Fibroblast of lung (primary cell): Measurements from ENCODE around the gene EPAS1. TPM values are rescaled to one million over a fixed set of nuclear protein-coding genes. Genes with fewer than 3 reads are reported as not detected.

ENCODE experiments used
- DNase-seq, 2 donors: peaks; one replicate each; pipeline versions ENCODE4 v3.0.0 to v3.0.0-alpha.2; 2010; ENCODE audit warnings: low read depth in 2 of 2
- H2AFZ ChIP-seq: 2 replicates; pipeline ENCODE4 v1.5.1; 2012; ENCODE audit warnings: low read length, control low read depth, inconsistent platforms
- H3K27ac ChIP-seq: 2 replicates; pipeline ENCODE4 v1.5.1; 2011; ENCODE audit warnings: low read length, control low read depth; ENCODE audit not compliant: insufficient read depth
- H3K27me3 ChIP-seq: 2 replicates; pipeline ENCODE4 v1.5.1; 2011; ENCODE audit warnings: mild to moderate bottlenecking, low read length; ENCODE audit not compliant: control insufficient read depth, insufficient read depth
- H3K36me3 ChIP-seq: 2 replicates; pipeline ENCODE4 v1.5.1; 2011; ENCODE audit warnings: low read length; ENCODE audit not compliant: control insufficient read depth, insufficient read depth
- H3K4me1 ChIP-seq: 2 replicates; pipeline ENCODE4 v1.5.1; 2011; ENCODE audit warnings: low read length; ENCODE audit not compliant: control insufficient read depth, insufficient read depth; ENCODE audit errors: extremely low read depth
- H3K4me2 ChIP-seq: 2 replicates; pipeline ENCODE4 v1.5.1; 2011; ENCODE audit warnings: low read length, control low read depth; ENCODE audit not compliant: insufficient read depth; ENCODE audit errors: extremely low read depth
- H3K4me3 ChIP-seq, 4 experiments: fragments of 200-600 bp in 1 of 4; sonication (generic) in 1 of 4; replicated peaks in 1 of 4; 2 replicates each; pipeline ENCODE4 v1.5.1; 2011 to 2016; ENCODE audit warnings: low read length in 4 of 4, low read depth in 3 of 4, mild to moderate bottlenecking in 3 of 4, control low read depth in 2 of 4, inconsistent platforms in 1 of 4, mixed read lengths in 1 of 4; ENCODE audit not compliant: insufficient read depth in 1 of 4; ENCODE audit errors: control extremely low read depth in 1 of 4
- H3K79me2 ChIP-seq: 2 replicates; pipeline ENCODE4 v1.5.1; 2012; ENCODE audit warnings: mild to moderate bottlenecking, low read length, inconsistent platforms; ENCODE audit not compliant: control insufficient read depth, insufficient read depth
- H3K9ac ChIP-seq: 2 replicates; pipeline ENCODE4 v1.5.1; 2011; ENCODE audit warnings: mild to moderate bottlenecking, low read length, control low read depth; ENCODE audit not compliant: insufficient read depth
- H3K9me3 ChIP-seq: 2 replicates; pipeline ENCODE4 v1.5.1; 2012; ENCODE audit warnings: low read depth, low read length; ENCODE audit not compliant: control insufficient read depth, insufficient read depth
- H4K20me1 ChIP-seq: 2 replicates; pipeline ENCODE4 v1.5.1; 2011; ENCODE audit warnings: low read length; ENCODE audit not compliant: control insufficient read depth, insufficient read depth; ENCODE audit errors: extremely low read depth
- EZH2 ChIP-seq: IDR thresholded peaks from 2 replicates; pipeline ENCODE4 v1.5.1; 2012; ENCODE audit warnings: low read length, control low read depth, mild to moderate bottlenecking; ENCODE audit errors: missing control alignments
- polyA plus RNA-seq, 2 donors: library from polyadenylated mRNA; depleted of rRNA in 1 of 2; stranded (reverse) in 1 of 2; unstranded in 1 of 2; fragments of >200 nt; gene quantifications; 2 replicates each; pipeline ENCODE4 v1.2.1, GENCODE V29; 2011 to 2012; ENCODE audit warnings: missing spikeins in 1 of 2
- total RNA-seq: library from RNA; depleted of rRNA; stranded (reverse); fragments of >200 nt; gene quantifications from 2 replicates; pipeline ENCODE4 v1.2.1, GENCODE V29; 2014
- TF ChIP-seq, protein P1 (sequence below), 2 donors: IDR thresholded peaks in 1 of 2; conservative IDR thresholded peaks in 1 of 2; 1 replicate in 1 of 2; 2 replicates in 1 of 2; pipeline ENCODE4 v1.5.1; 2011 to 2012; ENCODE audit warnings: low read length in 2 of 2, control low read depth in 1 of 2, inconsistent platforms in 1 of 2, low read depth in 1 of 2, mild to moderate bottlenecking in 1 of 2

The EPAS1 gene
- total and polyA plus RNA-seq, 2 donors (not counting 1 experiment from before 2014, with no cell fraction given): 120 to 941 TPM

DNA sequence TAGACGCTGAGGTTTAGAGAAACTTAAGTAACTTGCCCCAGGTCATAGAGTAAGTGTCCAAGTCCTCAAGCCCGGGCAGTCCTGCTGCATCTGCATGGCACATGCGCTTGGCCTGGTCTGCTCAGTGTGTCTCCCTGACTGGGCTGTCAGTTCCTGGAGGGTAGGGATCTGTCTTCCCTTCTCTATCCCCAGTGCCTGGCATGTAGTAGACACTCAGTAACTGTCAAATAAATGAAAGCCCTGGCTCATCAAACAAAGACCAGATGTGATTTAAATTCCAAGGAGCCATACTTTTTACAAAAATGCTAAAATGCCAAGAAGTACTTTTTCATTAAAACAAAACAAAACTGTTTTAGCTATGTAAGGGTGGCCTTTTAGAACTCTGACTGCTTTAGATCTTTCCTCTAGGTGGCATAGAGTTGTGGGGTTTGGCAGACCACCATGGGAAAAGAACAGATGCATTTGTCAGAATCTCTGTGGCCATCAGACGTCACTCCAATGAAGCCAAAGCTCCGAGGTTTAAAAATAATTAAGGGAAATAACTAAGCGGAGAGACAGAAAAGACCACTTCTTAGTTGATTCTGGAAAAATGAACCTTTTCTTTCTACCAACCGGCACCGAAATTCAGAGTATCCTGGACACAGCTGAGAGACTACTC lies 34.0 kb downstream of the EPAS1 start:
- Histone ChIP-seq H2AFZ (no peak overlapping the region), H4K20me1 (no peaks in the 10 kb centered on the region), H3K4me1 (peaks cover 61% of the 10 kb centered on the region), H3K79me2 (peaks cover 53% of the 10 kb centered on the region), H3K9ac (no peak overlapping the region), H3K36me3 (no peaks in the 10 kb centered on the region), H3K27me3 (no peaks in the 10 kb centered on the region), H3K4me2 (peak overlapping the region; percentile 63), H3K4me3 (no peak overlapping the region), H3K27ac (peak overlapping the region; percentile 89), H3K9me3 (no peaks in the 10 kb centered on the region)
- peak in 1 of 2 donors; percentile 48 for DNase-seq
- TF ChIP-seq, protein P1, sequence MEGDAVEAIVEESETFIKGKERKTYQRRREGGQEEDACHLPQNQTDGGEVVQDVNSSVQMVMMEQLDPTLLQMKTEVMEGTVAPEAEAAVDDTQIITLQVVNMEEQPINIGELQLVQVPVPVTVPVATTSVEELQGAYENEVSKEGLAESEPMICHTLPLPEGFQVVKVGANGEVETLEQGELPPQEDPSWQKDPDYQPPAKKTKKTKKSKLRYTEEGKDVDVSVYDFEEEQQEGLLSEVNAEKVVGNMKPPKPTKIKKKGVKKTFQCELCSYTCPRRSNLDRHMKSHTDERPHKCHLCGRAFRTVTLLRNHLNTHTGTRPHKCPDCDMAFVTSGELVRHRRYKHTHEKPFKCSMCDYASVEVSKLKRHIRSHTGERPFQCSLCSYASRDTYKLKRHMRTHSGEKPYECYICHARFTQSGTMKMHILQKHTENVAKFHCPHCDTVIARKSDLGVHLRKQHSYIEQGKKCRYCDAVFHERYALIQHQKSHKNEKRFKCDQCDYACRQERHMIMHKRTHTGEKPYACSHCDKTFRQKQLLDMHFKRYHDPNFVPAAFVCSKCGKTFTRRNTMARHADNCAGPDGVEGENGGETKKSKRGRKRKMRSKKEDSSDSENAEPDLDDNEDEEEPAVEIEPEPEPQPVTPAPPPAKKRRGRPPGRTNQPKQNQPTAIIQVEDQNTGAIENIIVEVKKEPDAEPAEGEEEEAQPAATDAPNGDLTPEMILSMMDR (conservative IDR thresholded peaks at IDR 0.05 in 1 of 2, IDR thresholded peaks at IDR 0.05 in 1 of 2; ENCODE audit: low read depth in 1 of 2, low read length in 2 of 2): no peak
- no peak for TF ChIP-seq EZH2

DNA sequence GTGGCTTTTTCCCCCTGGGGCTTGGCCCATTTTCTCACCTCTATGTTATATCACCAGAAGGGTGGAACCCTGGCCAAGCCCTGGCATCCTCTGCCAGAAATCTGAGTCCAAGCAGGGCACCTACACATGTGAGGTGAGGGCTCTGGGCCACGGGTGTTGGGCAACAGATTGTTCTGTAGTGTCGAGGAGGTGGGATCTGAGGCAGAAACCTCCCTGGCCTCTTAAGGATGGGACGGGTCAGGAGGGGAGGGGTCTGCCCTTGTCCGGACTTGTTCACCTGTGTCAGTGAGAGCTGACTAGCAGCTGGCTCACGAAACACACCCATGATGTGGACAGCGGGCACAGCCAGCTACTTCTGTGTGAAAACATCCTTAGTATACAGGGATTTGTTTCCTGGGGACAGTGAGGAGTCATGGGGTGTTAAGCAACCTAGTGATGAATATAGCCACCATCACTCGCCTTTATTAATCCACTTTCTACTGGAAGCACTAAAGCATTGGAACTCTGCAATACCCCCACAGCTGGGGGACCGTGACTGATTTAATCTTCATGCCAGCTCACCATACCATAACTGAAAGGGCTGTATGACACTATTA lies 35.6 kb downstream of the EPAS1 start:
- Histone ChIP-seq H3K4me3 (no peak overlapping the region), H3K79me2 (peaks cover 59% of the 10 kb centered on the region), H3K4me2 (no peak overlapping the region), H3K27me3 (no peaks in the 10 kb centered on the region), H4K20me1 (no peaks in the 10 kb centered on the region), H2AFZ (no peak overlapping the region), H3K4me1 (peaks cover 74% of the 10 kb centered on the region), H3K36me3 (no peaks in the 10 kb centered on the region), H3K9me3 (no peaks in the 10 kb centered on the region), H3K9ac (no peak overlapping the region), H3K27ac (peak overlapping the region; percentile 89)
- no peak for TF ChIP-seq EZH2
- TF ChIP-seq, protein P1 (conservative IDR thresholded peaks at IDR 0.05 in 1 of 2, IDR thresholded peaks at IDR 0.05 in 1 of 2; ENCODE audit: low read depth in 1 of 2, low read length in 2 of 2): no peak
- no peak for DNase-seq

DNA sequence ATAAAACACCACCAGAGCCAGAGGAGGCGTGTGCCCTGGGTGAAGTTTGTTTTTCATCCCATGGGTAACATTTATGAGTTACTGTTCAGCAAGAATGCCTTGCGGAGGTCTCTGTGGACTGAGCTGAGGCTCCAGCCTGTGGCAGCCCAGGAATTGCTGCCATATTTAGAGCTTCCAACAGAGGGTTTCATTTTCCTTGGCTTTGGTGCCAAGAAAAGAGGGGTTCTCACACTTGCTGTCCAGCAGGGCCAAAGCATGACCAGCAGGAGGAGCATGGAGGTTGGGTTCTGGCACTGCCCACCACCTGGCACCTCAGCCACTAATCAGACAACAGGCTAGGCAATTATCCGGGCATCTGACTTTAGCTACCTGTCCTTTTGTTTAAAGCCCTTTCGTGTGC lies 36.7 kb downstream of the EPAS1 start:
- no peaks in the 10 kb centered on the region for H3K36me3 ChIP-seq
- peak overlapping the region in 1 of 4 experiments; percentile 57 for H3K4me3 ChIP-seq
- H3K79me2 ChIP-seq: peaks cover 68% of the 10 kb centered on the region
- H2AFZ ChIP-seq: no peak overlapping the region
- H3K4me1 ChIP-seq: peaks cover 77% of the 10 kb centered on the region
- H3K4me2 ChIP-seq: peak overlapping the region; percentile 89
- no peaks in the 10 kb centered on the region for H3K27me3 ChIP-seq
- no peak for DNase-seq
- H3K9me3 ChIP-seq: no peaks in the 10 kb centered on the region
- H3K27ac ChIP-seq: peak overlapping the region; percentile 89
- H3K9ac ChIP-seq: no peak overlapping the region
- no peaks in the 10 kb centered on the region for H4K20me1 ChIP-seq
- TF ChIP-seq EZH2: no peak
- TF ChIP-seq, protein P1 (conservative IDR thresholded peaks at IDR 0.05 in 1 of 2, IDR thresholded peaks at IDR 0.05 in 1 of 2; ENCODE audit: low read depth in 1 of 2, low read length in 2 of 2): peak in 1 of 2 donors; percentile 27
